Camera-type eye (tissue), 1 donor: Measurements from ENCODE around the gene MAFF. TPM values are rescaled to one million over a fixed set of nuclear protein-coding genes. Genes with fewer than 3 reads are reported as not detected.

ENCODE experiments used
- total RNA-seq: library from RNA; depleted of rRNA; stranded (reverse); fragments of >200 nt; gene quantifications from one replicate; pipeline ENCODE4 v1.2.3, GENCODE V29; 2014

The MAFF gene
- total RNA-seq, result 28.9 TPM

GRCh38 chr22:38201711-38202436, at the start of gene MAFF:
Gene MAFF, plus strand, starts transcription at chr22:38201994. Its CDS starts 11,860 bp downstream, at chr22:38213854.

GRCh38 chr22:38181453-38182200, 20.2 kb upstream of the MAFF start, which contains the start of gene PLA2G6:
Gene PLA2G6, minus strand, starts transcription at chr22:38181830. Its CDS starts 12,404 bp downstream, at chr22:38169426.

Other genes starting within 250 kb of the MAFF start
- gene C22orf23, start 248.4 kb upstream of the MAFF start, total RNA-seq, result not detected
- 32.8 TPM for gene POLR2F, start 248.3 kb upstream of the MAFF start, total RNA-seq
- gene SOX10, start 217.4 kb upstream of the MAFF start, total RNA-seq, result 14.1 TPM
- 33.2 TPM for gene PICK1, start 144.6 kb upstream of the MAFF start, total RNA-seq
- gene SLC16A8, start 117.8 kb upstream of the MAFF start, total RNA-seq, result 12.6 TPM
- gene BAIAP2L2, start 91.3 kb upstream of the MAFF start, total RNA-seq, result 0.16 TPM
- gene PLA2G6, start 20.2 kb upstream of the MAFF start, total RNA-seq, result 58.6 TPM
- gene TMEM184B, start 71.0 kb downstream of the MAFF start, total RNA-seq, result 68.2 TPM
- gene CSNK1E, start 115.4 kb downstream of the MAFF start, total RNA-seq, result 174 TPM